Natural killer cell (primary cell): ENCODE data around the gene RIGI. TPM values are rescaled to one million over a fixed set of nuclear protein-coding genes. Genes with fewer than 3 reads are reported as not detected.

Source experiments
- ATAC-seq, 3 donors: fragments of 150-1000 bp in 2 of 3; fragments of 200-7000 bp in 1 of 3; cut with Tn5 transposase; 1 replicate in 1 of 3; 2 replicates in 2 of 3; pipeline ENCODE4 v1.10.0; 2021; ENCODE audit warnings: mild to moderate bottlenecking in 2 of 3, moderate library complexity in 2 of 3
- DNase-seq, 2 donors: peaks; one replicate each; pipeline versions ENCODE4 v3.0.0 to v3.0.0-alpha.2; 2013 to 2021; ENCODE audit warnings: mixed read lengths in 1 of 2
- H3K27ac ChIP-seq: one replicate; pipeline ENCODE4 v1.5.1; 2013; ENCODE audit warnings: mild to moderate bottlenecking, low read length
- H3K27me3 ChIP-seq: one replicate; pipeline ENCODE4 v1.6.1; 2013; ENCODE audit warnings: low read length; ENCODE audit not compliant: control insufficient read depth, insufficient read depth
- H3K36me3 ChIP-seq: one replicate; pipeline ENCODE4 v1.6.1; 2013; ENCODE audit warnings: low read length; ENCODE audit not compliant: control insufficient read depth, insufficient read depth
- H3K4me1 ChIP-seq: one replicate; pipeline ENCODE4 v1.6.1; 2013; ENCODE audit warnings: low read length; ENCODE audit not compliant: control insufficient read depth, insufficient read depth
- H3K4me3 ChIP-seq: one replicate; pipeline ENCODE4 v1.5.1; 2013; ENCODE audit warnings: low read length
- H3K9me3 ChIP-seq: one replicate; pipeline ENCODE4 v1.6.1; 2013; ENCODE audit warnings: low read length; ENCODE audit not compliant: control insufficient read depth, insufficient read depth
- H3K27ac Mint-ChIP-seq, 2 donors: one replicate each; pipeline ENCODE4 v1.8.0; 2022; ENCODE audit warnings: mild to moderate bottlenecking in 2 of 2, mixed read lengths in 2 of 2, moderate library complexity in 1 of 2
- H3K27me3 Mint-ChIP-seq, 2 donors: one replicate each; pipeline ENCODE4 v1.8.0; 2022; ENCODE audit warnings: low read depth in 2 of 2, mixed read lengths in 2 of 2
- H3K36me3 Mint-ChIP-seq: one replicate; pipeline ENCODE4 v1.8.0; 2022; ENCODE audit warnings: mixed read lengths
- H3K4me1 Mint-ChIP-seq, 2 donors: one replicate each; pipeline ENCODE4 v1.8.0; 2022; ENCODE audit warnings: mixed read lengths in 2 of 2
- H3K4me3 Mint-ChIP-seq: one replicate; pipeline ENCODE4 v1.8.0; 2022; ENCODE audit warnings: mild to moderate bottlenecking, moderate library complexity, mixed read lengths
- H3K9me3 Mint-ChIP-seq, 2 donors: one replicate each; pipeline ENCODE4 v1.8.0; 2022; ENCODE audit warnings: mixed read lengths in 2 of 2
- CTCF ChIP-seq: fragments of 200-600 bp; IDR thresholded peaks from one replicate; pipeline ENCODE4 v1.8.0; 2022; ENCODE audit warnings: antibody characterized with exemption
- WGBS: methylation state at CpG from one replicate; pipeline ENCODE4 v1.1.7; 2013; ENCODE audit warnings: missing lambda C conversion rate; ENCODE audit not compliant: insufficient coverage; 5-methylcytosine and 5-hydroxymethylcytosine counted together
- intact Hi-C: fragments of 100-400 bp; cut with micrococcal nuclease; formaldehyde crosslinking; loops from one replicate; pipeline ENCODE4 v1.14.2; 2022
- total RNA-seq, 4 donors: library from RNA; stranded (reverse); fragments of 120-200 nt in 1 of 4; gene quantifications; one replicate each; pipeline versions ENCODE4 v1.2.3 to v1.2.4, GENCODE V29; 2013 to 2022

RIGI gene
- total RNA-seq, 3 donors from 2014 or later (not counting 1 experiment from before 2014, with no cell fraction given) = 13.8 to 21.3 (median 15.7) TPM

GRCh38 chr9:32566770-32567169 lies 40.8 kb upstream of the RIGI start:
- intact Hi-C loops = no loop called here
- H3K9me3 Mint-ChIP-seq = no peaks in the 10 kb centered on the region
- 97% methylated on average over 26 of the region's 26 CpGs for WGBS
- H3K4me3 ChIP-seq = no peak overlapping the region
- H3K27ac ChIP-seq = no peak overlapping the region
- peaks cover 20% of the 10 kb centered on the region for H3K36me3 ChIP-seq
- DNase-seq = no peak
- ATAC-seq = no peak
- no peaks in the 10 kb centered on the region for H3K36me3 Mint-ChIP-seq
- no peaks in the 10 kb centered on the region for H3K9me3 ChIP-seq
- H3K4me1 Mint-ChIP-seq = peaks cover 14 to 26% of the 10 kb centered on the region in 2 donors
- no peak for TF ChIP-seq CTCF
- peaks cover under 1% of the 10 kb centered on the region for H3K4me1 ChIP-seq
- no peak overlapping the region for H3K4me3 Mint-ChIP-seq
- H3K27me3 Mint-ChIP-seq = no peaks in the 10 kb centered on the region
- H3K27ac Mint-ChIP-seq = peak overlapping the region; percentile 56 to 81
- no peaks in the 10 kb centered on the region for H3K27me3 ChIP-seq

GRCh38 chr9:32565967-32566366 lies 40.0 kb upstream of the RIGI start:
- intact Hi-C loops = no loop called here
- Histone ChIP-seq H3K36me3 (peaks cover 20% of the 10 kb centered on the region), H3K4me1 (no peaks in the 10 kb centered on the region), H3K27me3 (no peaks in the 10 kb centered on the region), H3K4me3 (no peak overlapping the region), H3K9me3 (no peaks in the 10 kb centered on the region), H3K27ac (no peak overlapping the region)
- no peaks in the 10 kb centered on the region for H3K36me3 Mint-ChIP-seq
- TF ChIP-seq CTCF = no peak
- no peak overlapping the region for H3K4me3 Mint-ChIP-seq
- no peaks in the 10 kb centered on the region for H3K27me3 Mint-ChIP-seq
- DNase-seq = no peak
- no peaks in the 10 kb centered on the region for H3K9me3 Mint-ChIP-seq
- peaks cover 12 to 27% of the 10 kb centered on the region in 2 donors for H3K4me1 Mint-ChIP-seq
- H3K27ac Mint-ChIP-seq = peak overlapping the region; percentile 56 to 81
- 58% methylated on average over 6 of the region's 6 CpGs for WGBS
- ATAC-seq = peak; percentile 58 to 72 (median 72)

- H3K9me3 ChIP-seq = no peaks in the 10 kb centered on the region
- H3K4me3 ChIP-seq = no peak overlapping the region
- no peak for TF ChIP-seq CTCF
- DNase-seq (no peak), ATAC-seq (no peak)
- H3K27me3 Mint-ChIP-seq = no peaks in the 10 kb centered on the region
- H3K4me1 Mint-ChIP-seq = peaks cover 12 to 15% of the 10 kb centered on the region in 2 donors
- H3K4me1 ChIP-seq = no peaks in the 10 kb centered on the region
- no peaks in the 10 kb centered on the region for H3K27me3 ChIP-seq
- intact Hi-C loops = loop anchor here (10.0 kb wide), 1 partner anchor 736 kb away; the partner anchor contains the start of gene NFX1
- H3K36me3 Mint-ChIP-seq = no peaks in the 10 kb centered on the region
- H3K27ac Mint-ChIP-seq = no peak overlapping the region
- no peaks in the 10 kb centered on the region for H3K9me3 Mint-ChIP-seq
- H3K36me3 ChIP-seq = no peaks in the 10 kb centered on the region
- WGBS = 15% methylated on average over 1 of the region's 3 CpGs
- no peak overlapping the region for H3K27ac ChIP-seq
- no peak overlapping the region for H3K4me3 Mint-ChIP-seq
Measured at GRCh38 chr9:32558408-32558934, 32.5 kb upstream of the RIGI start.

- no peaks in the 10 kb centered on the region for H3K36me3 ChIP-seq
- Mint-ChIP-seq H3K9me3 (no peaks in the 10 kb centered on the region), H3K36me3 (no peaks in the 10 kb centered on the region), H3K4me3 (no peak overlapping the region), H3K27me3 (no peaks in the 10 kb centered on the region), H3K27ac (peak overlapping the region; percentile 28 to 97), H3K4me1 (peaks cover 38 to 44% of the 10 kb centered on the region in 2 donors)
- H3K27me3 ChIP-seq = no peaks in the 10 kb centered on the region
- DNase-seq (no peak), ATAC-seq (no peak)
- no peak overlapping the region for H3K27ac ChIP-seq
- TF ChIP-seq CTCF = no peak
- no peak overlapping the region for H3K4me3 ChIP-seq
- no peaks in the 10 kb centered on the region for H3K9me3 ChIP-seq
- peaks cover 24% of the 10 kb centered on the region for H3K4me1 ChIP-seq
- intact Hi-C loops = loop anchor here (10.0 kb wide), 1 partner anchor 740 kb away; the partner anchor contains the start of gene NFX1
Measured at GRCh38 chr9:32554591-32554990, 28.6 kb upstream of the RIGI start.
